ENCODE results near the gene ASRGL1.
"Not testable (repeated sequence)": the region's sequence is repeated elsewhere in the genome, so short reads cannot be mapped to it uniquely, and the experiment has no call there.

DNA sequence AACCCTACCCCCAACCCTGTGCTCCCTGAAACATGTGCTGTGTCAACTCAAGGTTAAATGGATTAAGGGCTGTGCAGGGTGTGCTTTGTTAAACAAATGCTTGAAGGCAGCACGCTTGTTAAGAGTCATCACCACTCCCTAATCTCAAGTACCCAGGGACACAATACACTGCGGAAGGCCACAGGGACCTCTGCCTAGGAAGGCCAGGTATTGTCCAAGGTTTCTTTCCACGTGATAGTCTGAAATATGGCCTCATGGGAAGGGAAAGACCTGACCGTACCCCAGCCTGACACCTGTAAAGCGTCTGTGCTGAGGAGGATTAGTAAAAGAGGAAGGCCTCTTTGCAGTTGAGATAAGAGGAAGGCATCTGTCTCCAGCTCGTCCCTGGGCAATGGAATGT, 10.5 kb upstream of the ASRGL1 start:
- TF ChIP-seq, protein P1, sequence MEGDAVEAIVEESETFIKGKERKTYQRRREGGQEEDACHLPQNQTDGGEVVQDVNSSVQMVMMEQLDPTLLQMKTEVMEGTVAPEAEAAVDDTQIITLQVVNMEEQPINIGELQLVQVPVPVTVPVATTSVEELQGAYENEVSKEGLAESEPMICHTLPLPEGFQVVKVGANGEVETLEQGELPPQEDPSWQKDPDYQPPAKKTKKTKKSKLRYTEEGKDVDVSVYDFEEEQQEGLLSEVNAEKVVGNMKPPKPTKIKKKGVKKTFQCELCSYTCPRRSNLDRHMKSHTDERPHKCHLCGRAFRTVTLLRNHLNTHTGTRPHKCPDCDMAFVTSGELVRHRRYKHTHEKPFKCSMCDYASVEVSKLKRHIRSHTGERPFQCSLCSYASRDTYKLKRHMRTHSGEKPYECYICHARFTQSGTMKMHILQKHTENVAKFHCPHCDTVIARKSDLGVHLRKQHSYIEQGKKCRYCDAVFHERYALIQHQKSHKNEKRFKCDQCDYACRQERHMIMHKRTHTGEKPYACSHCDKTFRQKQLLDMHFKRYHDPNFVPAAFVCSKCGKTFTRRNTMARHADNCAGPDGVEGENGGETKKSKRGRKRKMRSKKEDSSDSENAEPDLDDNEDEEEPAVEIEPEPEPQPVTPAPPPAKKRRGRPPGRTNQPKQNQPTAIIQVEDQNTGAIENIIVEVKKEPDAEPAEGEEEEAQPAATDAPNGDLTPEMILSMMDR (IDR thresholded peaks at IDR 0.05), result not testable (repeated sequence)
- TF ChIP-seq EP300 (IDR thresholded peaks at IDR 0.05), result not testable (repeated sequence)
- TF ChIP-seq POLR2AphosphoS5 (IDR thresholded peaks at IDR 0.05), result peak in 2 of 3 donors; percentile 5 to 9
